ENCODE results near the gene DCLRE1A.

GRCh38 chr10:113849946-113850345 lies 3.9 kb downstream of the DCLRE1A start:
- no peak for TF ChIP-seq CTCF (IDR thresholded peaks at IDR 0.05)
- no peak for TF ChIP-seq POLR2A (IDR thresholded peaks at IDR 0.05)

Data from uterus (tissue), 2 donors.